Activated T-helper 17 cell treated with anti-CD3 and anti-CD28 coated beads, Interleukin-2, amount 50 U/mL, for 72 hours (primary cell): Measurements from ENCODE around the gene MAFF. TPM values are rescaled to one million over a fixed set of nuclear protein-coding genes. Genes with fewer than 3 reads are reported as not detected.
"Not testable (repeated sequence)": the region's sequence is repeated elsewhere in the genome, so short reads cannot be mapped to it uniquely, and the experiment has no call there.

Experiments used
- ATAC-seq: fragments of 150-1000 bp; cut with Tn5 transposase; replicated peaks from 2 replicates; pipeline ENCODE4 v1.10.0; 2021; ENCODE audit warnings: mild to moderate bottlenecking, moderate library complexity
- H3K27ac Mint-ChIP-seq: one replicate; pipeline ENCODE4 v1.8.0; 2022; ENCODE audit warnings: mixed read lengths
- H3K27me3 Mint-ChIP-seq: one replicate; pipeline ENCODE4 v1.8.0; 2022; ENCODE audit warnings: mixed read lengths
- H3K36me3 Mint-ChIP-seq: one replicate; pipeline ENCODE4 v1.8.0; 2022; ENCODE audit warnings: low read depth, mild to moderate bottlenecking, mixed read lengths
- H3K4me1 Mint-ChIP-seq: one replicate; pipeline ENCODE4 v1.8.0; 2022; ENCODE audit warnings: mixed read lengths
- H3K4me3 Mint-ChIP-seq: one replicate; pipeline ENCODE4 v1.8.0; 2022; ENCODE audit warnings: mild to moderate bottlenecking, mixed read lengths
- H3K9me3 Mint-ChIP-seq: one replicate; pipeline ENCODE4 v1.8.0; 2022; ENCODE audit warnings: mixed read lengths
- total RNA-seq, 2 donors: library from RNA; stranded (reverse); gene quantifications; one replicate each; pipeline ENCODE4 v1.2.3, GENCODE V29; 2022

Gene MAFF
- total RNA-seq, 2 donors from 2014 or later, result 15.7 to 58.8 TPM

DNA sequence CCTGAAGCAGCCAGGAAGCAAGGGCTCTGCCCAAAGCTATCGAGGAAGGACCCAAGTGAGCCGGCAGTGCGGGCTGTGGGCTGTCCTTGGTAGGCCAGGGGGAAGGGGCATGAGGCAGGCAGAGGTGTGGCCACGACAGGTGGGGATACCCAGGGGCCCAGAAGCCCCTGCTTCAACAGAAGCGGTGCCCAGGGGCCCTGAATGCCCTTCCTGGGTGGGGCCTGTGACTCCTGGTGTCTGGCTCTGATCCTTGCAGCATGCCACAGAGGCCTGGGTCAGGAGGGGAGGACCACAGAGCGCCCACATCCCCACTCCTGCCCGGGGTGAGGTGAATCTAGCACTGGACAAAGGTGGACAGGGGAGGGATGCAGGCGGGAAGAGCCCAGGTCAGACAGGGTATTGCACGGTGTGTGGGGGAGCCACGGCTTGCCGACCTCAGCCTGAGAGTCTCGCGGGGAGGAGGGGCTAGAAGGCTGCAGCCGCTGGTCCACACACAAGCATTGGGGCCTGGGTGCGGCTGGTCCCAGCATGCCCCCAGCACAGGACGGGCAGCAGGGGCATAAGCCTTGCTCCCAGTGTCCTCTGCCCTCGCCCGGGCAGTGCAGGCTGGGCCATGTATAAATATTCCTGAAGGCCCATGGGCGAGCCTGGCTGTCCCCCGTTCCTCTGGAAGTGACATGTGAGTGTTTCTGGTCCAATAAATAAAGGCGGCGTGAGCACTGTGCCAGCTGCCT is 19.0 kb downstream of the MAFF start:
- Mint-ChIP-seq H3K4me1 (peaks cover 18% of the 10 kb centered on the region), H3K36me3 (peaks cover 28% of the 10 kb centered on the region), H3K27me3 (no peaks in the 10 kb centered on the region), H3K4me3 (no peak overlapping the region), H3K27ac (peak overlapping the region; percentile 91), H3K9me3 (no peaks in the 10 kb centered on the region)
- no peak for ATAC-seq

DNA sequence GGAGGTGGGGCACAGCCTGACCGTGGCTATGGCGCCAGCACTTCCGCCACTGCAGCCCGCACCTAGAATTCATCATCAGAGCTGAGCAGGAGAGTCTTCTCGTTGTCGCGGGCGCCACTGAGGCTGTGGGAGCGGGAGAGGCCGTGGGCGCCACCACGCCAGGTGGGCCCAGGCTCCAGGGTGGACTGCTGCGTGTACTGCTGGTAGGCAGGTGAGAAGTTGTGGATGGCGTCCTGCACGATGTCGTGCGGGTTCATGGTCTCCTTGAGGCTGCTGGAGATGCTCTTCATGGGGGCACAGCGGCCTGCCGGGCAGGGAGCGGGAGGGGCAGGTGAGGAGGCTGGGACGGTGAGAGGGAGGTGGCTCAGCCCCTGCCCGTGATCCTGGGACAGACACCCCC is 19.6 kb downstream of the MAFF start:
- Mint-ChIP-seq H3K9me3 (no peaks in the 10 kb centered on the region), H3K27ac (peak overlapping the region; percentile 91), H3K4me1 (peaks cover 18% of the 10 kb centered on the region), H3K36me3 (peaks cover 22% of the 10 kb centered on the region), H3K4me3 (no peak overlapping the region), H3K27me3 (no peaks in the 10 kb centered on the region)
- no peak for ATAC-seq

DNA sequence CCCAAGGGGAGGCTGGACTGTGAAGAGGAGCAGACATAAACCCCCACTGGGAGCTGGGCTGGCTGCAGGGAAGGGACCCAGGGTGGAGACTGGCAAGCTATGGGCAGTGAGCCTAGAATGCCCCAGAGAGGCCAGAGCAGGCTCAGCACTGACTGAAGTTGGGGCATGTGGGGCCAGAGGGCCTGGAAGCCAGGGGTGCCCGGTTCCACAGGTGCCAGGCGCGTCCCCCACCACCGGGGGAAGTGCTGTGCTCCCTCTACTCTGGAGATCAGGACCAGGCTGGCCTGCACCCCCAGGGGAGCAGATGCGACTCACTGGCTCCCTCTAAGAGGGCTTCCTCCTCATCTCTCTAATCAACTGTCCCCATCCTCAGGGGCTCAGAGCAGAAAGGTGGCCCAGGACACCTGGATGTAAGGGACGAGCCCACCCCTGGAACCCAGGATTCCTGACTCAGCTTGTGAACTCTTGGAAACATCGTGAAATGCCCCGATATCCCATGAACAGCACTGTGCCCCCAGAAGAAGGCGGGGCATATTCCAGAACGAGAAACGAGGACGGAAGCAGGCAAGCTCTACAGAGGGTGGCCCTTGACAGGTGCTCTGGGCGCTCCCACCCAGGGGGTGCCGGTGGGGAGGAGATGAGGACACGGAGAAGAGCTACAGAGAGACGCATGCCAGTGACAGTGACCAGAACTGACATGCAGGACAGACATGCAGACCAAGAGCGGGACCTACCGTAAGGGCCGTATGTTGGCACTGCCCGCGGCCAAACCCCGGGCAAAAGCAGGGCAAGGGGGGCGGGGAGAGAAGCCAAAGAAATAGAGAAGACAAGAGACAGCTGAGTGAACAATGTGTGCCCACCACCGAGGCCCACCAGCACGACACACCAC is 20.4 kb downstream of the MAFF start:
- Mint-ChIP-seq H3K4me1 (peaks cover 18% of the 10 kb centered on the region), H3K27me3 (no peaks in the 10 kb centered on the region), H3K27ac (peak overlapping the region; percentile 91), H3K36me3 (peaks cover 18% of the 10 kb centered on the region), H3K4me3 (no peak overlapping the region), H3K9me3 (no peaks in the 10 kb centered on the region)
- ATAC-seq, result no peak

DNA sequence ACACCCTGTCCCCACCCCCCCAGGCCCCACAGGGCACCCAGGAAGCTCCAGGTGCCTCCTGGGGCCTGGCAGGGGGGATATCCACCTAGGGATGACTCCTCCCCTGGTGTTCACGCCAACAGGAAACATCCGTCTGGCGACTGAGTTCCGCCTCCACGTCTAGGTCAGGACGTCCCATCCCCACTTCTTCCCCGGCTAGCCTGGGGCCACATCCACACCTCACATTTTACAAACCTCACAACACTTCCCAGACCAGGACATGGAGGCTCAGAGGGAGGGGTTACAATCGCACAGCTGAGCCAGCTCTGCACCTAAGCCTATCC is 21.0 kb downstream of the MAFF start:
- Mint-ChIP-seq H3K9me3 (no peaks in the 10 kb centered on the region), H3K4me1 (peaks cover 18% of the 10 kb centered on the region), H3K4me3 (no peak overlapping the region)

DNA sequence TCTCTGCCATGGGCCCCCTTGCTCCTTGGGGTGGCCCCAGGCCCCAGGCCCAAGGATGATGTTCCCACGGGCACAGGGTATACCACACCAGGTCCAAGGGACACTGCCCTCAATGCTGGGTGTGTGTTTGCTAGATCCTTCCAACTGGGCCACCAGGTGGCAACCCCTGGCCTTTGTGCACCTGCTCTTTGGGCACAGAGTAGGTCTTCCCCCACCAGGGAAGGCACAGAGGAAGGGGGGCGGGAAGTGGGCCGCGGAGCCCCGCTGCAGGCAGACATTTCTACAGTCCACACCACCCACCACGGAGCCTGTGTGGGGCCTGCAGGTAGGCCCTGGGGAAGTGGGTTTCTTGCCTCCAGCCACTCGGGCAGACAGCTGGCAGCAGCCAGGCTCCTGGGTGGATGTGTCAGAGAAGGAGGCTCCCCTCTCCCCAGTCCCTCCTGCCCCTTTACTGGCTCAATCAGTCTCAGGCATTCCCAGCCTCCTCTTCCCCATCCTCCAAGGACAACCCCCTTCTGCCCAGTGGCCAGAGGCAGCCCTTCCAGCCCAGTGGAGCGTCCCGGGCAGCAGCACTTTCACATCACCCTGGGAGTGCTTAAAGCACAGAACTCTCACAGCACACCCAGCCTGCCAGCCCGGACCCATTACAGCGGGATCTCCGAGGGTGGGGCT is 21.6 kb downstream of the MAFF start:
- Mint-ChIP-seq H3K36me3 (peaks cover 14% of the 10 kb centered on the region), H3K9me3 (no peaks in the 10 kb centered on the region), H3K27me3 (no peaks in the 10 kb centered on the region), H3K4me1 (peaks cover 12% of the 10 kb centered on the region), H3K4me3 (no peak overlapping the region), H3K27ac (peak overlapping the region; percentile 62)
- ATAC-seq, result no peak

More for the DNA sequence above, 21.0 kb downstream of the MAFF start:
- Mint-ChIP-seq H3K27ac (peak overlapping the region; percentile 50), H3K36me3 (peaks cover 17% of the 10 kb centered on the region), H3K27me3 (no peaks in the 10 kb centered on the region)
- ATAC-seq, result no peak

DNA sequence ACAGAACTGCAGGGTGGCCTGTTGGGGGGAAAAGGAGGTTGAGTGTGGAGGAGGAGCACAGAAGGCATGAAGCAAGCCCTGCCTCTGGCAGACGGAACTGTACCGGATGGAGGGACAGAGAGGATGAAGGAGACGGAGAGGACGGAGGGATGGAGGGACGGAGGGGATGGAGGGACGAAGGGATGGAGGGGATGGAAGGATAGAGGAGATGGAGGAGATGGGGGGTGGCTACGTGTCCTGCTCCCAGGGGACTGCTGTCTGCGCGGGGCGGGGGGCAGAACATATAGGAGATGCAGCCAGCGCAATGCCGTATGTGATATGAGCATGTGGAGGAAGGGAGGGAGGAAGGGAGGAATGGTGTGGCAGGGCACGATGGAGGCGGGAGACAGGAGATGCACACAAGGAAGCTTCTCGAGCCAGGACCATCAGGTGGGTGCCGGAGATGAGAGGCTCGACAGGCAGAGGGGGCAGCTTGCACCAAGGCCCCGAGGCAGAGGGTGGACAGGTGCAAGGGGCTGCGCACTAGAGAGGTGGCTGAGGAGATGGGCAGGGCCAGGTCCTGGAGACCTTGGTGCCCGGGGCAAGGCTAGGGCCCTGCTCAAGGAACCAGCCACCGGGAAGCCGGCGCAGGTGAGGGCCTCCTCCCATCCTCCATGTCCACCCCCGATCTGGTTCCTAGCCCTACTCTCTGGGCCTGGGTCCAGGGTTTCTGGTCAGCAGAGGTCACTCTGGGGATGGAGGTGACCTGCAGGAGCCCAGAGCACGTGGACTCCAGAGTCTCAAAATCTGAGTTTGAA is 25.3 kb downstream of the MAFF start:
- Mint-ChIP-seq H3K27me3 (no peaks in the 10 kb centered on the region), H3K36me3 (peaks cover 34% of the 10 kb centered on the region), H3K9me3 (no peaks in the 10 kb centered on the region), H3K27ac (no peak overlapping the region), H3K4me3 (no peak overlapping the region), H3K4me1 (peaks cover 11% of the 10 kb centered on the region)
- no peak for ATAC-seq

DNA sequence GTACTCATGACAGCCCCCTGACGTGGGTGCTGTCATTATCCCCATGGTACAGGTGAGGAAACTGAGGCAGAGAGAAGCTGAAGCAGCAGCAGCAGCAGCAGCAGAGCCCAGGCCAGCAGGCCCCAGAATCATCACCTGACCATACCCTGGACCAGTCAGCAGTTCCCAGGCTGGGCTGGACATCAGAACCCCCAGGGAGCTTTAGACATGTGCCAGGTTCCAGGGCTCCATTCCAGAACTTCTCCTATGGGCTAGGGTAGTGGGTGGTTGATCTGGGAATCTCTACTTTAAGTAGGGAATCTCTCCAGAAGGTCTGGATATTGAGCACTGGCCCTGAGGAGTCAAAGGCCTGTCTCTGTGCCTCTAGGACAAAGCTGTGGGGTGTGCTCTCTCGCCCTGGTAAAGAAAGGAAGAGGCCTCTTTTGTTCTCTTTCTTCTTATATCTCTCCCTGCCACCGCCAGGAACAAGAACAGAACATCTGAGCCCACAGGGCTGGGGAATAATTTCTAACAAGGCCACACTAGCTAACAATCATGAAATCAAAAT is 26.6 kb downstream of the MAFF start:
- no peaks in the 10 kb centered on the region for H3K27me3 Mint-ChIP-seq

DNA sequence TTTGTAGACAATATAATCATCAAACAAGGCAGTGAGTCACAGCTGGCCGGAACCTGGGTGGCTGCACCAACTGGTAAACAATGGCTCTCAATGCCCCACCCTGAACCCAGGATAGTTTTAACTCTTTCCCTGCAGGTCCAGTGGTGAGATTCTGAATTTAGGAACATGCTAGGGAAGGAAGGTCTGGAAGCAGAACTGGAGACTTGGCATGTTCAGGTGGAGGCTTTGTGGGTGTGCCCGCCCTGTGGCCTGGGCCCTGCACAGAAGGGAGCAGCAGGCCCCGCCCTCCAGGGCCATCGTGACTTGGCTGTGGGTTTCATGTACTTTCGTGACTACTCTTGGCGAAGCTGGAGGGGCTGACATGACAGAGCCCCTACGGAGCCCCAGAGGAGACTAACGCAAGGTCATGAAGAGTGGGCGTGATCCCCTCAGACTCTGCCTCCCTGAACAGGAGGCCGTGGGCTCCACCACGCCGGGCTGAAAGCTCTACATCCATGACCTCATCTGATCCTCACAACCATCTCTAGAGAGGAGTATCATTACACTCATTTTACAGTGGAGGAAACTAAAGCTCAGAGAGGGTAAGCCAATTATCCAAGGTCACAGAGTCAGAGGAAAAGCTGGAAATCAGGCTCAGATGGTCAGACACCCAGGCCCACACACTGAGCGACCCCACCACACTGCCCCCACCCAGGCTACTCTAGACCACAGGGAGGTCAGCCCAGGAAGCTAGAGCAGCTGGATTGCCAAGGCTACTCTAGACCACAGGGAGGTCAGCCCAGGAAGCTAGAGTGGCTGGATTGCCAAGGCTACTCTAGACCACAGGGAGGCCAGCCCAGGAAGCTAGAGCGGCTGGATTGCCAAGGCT is 27.3 kb downstream of the MAFF start:
- H3K36me3 Mint-ChIP-seq, result peaks cover 42% of the 10 kb centered on the region
- no peaks in the 10 kb centered on the region for H3K27me3 Mint-ChIP-seq
- ATAC-seq, result peak; percentile 82
- no peaks in the 10 kb centered on the region for H3K9me3 Mint-ChIP-seq
- H3K4me3 Mint-ChIP-seq, result peak overlapping the region; percentile 58
- peaks cover 11% of the 10 kb centered on the region for H3K4me1 Mint-ChIP-seq
- H3K27ac Mint-ChIP-seq, result peak overlapping the region; percentile 88

More for the DNA sequence above, 26.6 kb downstream of the MAFF start:
- H3K27ac Mint-ChIP-seq, result peak overlapping the region; percentile 88
- no peak for ATAC-seq
- H3K36me3 Mint-ChIP-seq, result peaks cover 41% of the 10 kb centered on the region
- H3K9me3 Mint-ChIP-seq, result no peaks in the 10 kb centered on the region
- peaks cover 11% of the 10 kb centered on the region for H3K4me1 Mint-ChIP-seq
- H3K4me3 Mint-ChIP-seq, result peak overlapping the region; percentile 58

DNA sequence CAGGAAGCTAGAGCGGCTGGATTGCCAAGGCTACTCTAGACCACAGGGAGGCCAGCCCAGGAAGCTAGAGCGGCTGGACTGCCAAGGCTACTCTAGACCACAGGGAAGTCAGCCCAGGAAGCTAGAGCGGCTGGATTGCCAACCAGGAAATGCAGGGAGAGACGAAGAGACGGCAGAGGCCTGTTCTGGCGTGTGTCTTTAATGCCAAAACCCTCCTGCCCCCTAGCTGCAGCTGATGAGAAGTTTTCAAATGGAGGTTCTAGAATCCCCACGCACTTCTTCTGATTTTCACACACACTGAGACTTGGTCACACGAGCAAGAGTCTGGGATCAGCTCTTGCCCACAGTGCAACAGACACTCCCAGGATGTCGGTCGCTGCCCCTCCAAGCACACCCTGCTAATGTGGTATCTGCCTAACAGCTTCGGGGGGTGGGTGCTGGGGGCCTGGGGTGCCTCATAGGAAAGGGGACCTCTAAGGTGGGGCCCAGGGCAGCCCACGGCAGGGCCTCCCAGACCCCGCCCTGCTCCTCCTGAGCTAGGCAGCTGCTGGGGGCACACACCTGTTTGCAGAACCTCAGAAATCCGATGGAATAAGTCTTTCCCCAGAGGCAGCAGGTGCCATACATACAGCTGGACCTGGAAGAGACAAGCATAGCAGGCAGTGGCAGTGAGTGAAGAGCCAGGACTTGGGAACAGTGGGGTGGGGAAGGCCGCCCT is 28.5 kb downstream of the MAFF start:
- peaks cover 38% of the 10 kb centered on the region for H3K36me3 Mint-ChIP-seq
- peak overlapping the region; percentile 39 for H3K27ac Mint-ChIP-seq
- H3K4me1 Mint-ChIP-seq, result peaks cover 11% of the 10 kb centered on the region
- peak; percentile 64 for ATAC-seq
- H3K4me3 Mint-ChIP-seq, result no peak overlapping the region
- no peaks in the 10 kb centered on the region for H3K27me3 Mint-ChIP-seq
- no peaks in the 10 kb centered on the region for H3K9me3 Mint-ChIP-seq

DNA sequence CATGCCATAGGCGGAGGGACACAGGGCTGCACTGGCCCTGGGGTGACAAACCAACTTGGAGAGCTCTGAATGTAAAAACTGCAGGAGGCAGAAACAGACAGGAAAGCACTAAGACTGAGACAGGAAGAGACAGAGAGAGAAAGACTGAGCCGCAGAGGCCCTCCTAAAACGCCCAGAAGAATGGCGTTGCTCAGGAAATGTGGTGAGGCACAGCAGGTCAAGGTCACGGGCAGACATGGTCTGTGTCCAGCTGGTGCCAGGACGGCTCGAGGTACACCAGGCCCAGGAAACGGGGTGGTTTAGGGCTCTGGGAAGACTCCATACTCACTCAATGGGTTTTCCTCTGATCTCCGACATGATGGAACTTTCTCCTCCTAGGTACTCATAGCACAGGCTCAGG is 29.1 kb downstream of the MAFF start:
- Mint-ChIP-seq H3K9me3 (no peaks in the 10 kb centered on the region), H3K27ac (peak overlapping the region; percentile 39), H3K36me3 (peaks cover 34% of the 10 kb centered on the region), H3K27me3 (no peaks in the 10 kb centered on the region), H3K4me3 (no peak overlapping the region), H3K4me1 (peaks cover 11% of the 10 kb centered on the region)
- no peak for ATAC-seq

DNA sequence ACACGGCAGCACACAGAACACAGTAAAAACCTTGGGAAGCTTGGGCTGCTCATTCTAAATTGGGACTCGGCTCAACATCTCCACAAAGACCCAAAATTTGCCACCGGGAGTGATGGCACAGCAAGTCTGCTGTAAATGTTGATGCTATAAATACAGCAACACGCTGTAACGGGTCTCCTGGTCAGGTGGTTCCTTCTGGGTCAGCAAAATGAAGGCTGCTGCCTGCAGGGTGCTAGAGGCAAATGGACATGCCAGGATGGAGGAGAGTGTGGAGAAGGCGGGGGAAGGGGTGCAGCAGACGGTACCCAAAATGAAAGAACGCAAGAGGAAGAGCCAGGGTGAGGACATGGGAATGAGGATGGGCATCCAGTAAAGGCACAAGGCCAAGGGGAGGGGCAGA is 30.4 kb downstream of the MAFF start:
- Mint-ChIP-seq H3K27me3 (no peaks in the 10 kb centered on the region), H3K4me1 (peaks cover 11% of the 10 kb centered on the region), H3K9me3 (no peaks in the 10 kb centered on the region), H3K36me3 (peaks cover 41% of the 10 kb centered on the region), H3K27ac (peak overlapping the region; percentile 8), H3K4me3 (no peak overlapping the region)
- ATAC-seq, result no peak

DNA sequence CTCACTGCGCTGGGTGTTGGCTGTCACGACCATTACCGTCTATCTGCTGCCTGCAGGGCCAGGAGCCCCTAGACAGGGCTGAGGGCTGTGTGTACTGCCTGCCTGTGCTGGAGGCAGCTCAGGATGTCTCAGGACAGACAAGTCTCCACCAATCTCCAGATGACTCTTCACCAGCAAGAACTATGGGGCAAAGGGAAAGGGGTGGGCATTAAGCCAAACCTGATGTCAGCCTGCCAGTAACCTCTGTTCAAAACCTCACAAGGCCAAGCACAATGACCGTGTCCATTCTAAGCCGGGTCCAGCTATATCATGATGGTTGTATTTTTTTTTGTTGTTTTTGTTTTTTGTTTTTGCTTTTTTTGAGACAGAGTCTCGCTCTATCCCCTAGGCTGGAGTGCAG is 31.6 kb downstream of the MAFF start:
- Mint-ChIP-seq H3K27ac (no peak overlapping the region), H3K9me3 (no peaks in the 10 kb centered on the region), H3K4me3 (no peak overlapping the region), H3K36me3 (peaks cover 38% of the 10 kb centered on the region), H3K4me1 (peaks cover 10% of the 10 kb centered on the region), H3K27me3 (no peaks in the 10 kb centered on the region)
- no peak for ATAC-seq

DNA sequence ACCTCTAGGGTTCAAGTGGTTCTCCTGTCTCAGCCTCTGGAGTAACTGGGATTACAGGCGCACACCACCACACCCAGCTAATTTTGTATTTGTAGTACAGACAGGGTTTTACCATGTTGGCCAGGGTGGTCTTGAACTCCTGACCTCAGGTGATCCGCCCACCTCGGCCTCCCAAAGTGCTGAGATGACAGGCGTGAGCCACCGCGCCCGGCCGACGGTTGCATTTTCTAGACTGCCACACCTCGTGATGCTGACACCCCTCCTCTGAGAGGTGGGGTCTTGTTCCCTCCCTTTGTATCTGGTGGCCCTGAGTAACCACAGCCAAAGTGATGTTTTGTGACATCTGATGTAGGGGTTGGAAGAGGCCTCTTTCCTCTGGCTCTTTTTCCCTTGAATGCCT is 32.1 kb downstream of the MAFF start:
- not testable (repeated sequence) for H3K4me3 Mint-ChIP-seq, H3K4me1 Mint-ChIP-seq, ATAC-seq, H3K27me3 Mint-ChIP-seq, H3K9me3 Mint-ChIP-seq, H3K27ac Mint-ChIP-seq
- peaks cover 34% of the 10 kb centered on the region for H3K36me3 Mint-ChIP-seq
